Femur (tissue), 1 donor: ENCODE results near the gene MVD.

Experiments used
- DNase-seq: peaks from one replicate; pipeline ENCODE4 v3.0.0-alpha.2; 2017

The MVD gene

DNA sequence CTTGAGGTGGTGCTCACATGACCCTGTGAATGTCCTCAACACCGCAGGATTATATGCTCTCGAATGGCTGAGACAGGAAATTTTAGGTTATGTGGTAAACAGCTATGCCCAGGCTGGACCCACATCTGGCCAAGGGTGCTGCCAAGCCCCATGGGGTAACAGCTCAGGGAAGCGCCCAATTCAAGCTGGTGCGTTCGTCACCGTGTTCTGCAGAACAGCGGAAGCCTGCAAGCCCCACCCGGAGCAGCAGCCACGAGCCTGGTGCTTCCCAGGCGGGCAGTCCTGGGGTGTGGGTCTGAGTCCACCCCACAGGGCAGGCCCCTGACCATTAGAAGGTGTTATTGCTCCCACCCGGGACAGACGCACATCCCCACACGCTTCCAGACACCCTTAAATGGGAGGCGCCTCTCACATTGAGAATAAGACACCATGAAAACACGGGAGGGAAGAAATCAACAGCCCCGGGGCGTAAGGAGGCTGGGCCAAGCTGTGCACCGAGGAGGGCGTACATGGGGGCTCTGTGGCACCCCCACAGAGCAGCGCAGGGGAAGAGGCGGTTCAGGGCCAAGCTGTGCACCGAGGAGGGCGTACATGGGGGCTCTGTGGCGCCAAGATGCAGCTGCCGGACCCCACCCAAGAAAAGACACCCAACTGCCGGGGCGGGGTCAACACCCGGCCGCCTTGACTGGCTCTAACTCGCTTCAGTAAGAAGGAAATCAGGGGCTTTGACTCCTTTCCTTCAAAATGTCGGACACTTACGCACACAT is 9.1 kb downstream of the MVD start:
- no peak for DNase-seq

DNA sequence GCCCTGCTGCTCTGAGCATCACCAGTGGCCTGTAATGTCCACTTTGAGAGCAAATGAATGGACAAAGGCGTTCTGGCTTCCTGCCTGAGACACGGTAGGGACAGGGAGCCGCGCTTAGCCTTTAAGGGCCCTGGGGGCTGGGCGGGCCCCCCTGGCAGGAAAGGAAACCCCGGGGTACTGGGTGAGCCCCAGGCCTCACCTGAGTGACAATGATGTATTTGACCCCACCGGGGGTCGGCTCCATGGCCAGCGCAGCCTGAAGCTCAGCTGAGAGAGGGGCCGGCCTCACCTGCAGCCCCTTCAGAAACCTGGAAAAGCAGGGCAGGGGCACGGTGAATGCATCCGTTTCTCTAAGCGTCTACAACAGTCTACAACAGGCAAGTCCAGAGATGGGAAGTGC is 9.8 kb downstream of the MVD start:
- no peak for DNase-seq

DNA sequence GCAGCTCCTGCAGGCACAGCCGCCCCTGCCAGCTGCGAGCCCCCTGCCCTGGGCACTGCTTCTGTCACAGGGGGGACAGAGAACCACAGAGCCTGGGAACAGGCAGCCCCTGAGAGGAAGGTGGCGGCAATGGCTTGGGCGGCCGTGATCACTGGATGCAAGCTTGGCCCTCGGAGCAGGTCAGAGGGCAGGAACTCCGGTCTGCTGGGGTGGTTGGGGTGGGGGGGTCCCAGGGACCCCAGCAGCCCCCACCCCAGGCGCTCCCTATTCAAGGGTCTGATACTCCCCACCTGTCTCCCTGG is 10.2 kb downstream of the MVD start:
- no peak for DNase-seq

DNA sequence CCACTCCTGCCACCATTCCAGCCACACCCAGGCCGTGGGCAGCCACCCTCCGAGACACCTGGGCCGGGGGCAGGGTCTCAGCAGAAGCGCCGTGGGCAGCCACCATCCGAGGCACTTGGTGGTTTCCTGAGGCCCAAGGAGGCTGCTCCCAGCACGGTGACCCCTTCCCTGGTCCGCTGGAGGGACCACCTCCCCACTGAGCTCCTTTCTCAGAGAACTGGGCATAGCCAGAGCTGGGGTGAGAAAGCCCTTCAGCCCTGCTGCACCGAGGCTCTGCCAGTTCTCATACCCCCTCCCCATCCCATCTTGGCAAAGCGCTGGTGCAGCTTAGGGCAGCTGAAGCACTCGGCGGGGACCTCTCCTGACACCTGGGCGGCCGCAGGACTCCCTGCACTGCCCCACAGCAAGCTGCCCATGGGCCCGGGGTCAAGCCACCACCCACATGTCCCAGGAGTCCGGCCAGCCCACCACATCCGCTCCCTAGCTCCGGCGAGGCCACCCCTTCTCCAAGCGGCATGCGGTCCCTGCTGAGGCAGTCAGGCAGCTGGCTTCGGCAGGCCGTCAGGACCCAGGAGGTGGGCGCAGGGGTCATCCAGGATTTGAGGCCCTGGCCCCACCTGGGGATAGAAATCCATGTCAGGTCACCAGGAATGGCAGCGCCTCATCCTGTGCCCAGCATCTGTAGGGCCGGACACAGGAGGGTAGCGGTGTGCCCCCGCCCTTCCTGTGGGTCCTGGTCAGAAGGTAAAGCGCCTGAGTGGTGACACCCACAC is 10.7 kb downstream of the MVD start:
- no peak for DNase-seq

GRCh38 chr16:88651276-88651988 is 11.5 kb downstream of the MVD start:
- peak; percentile 75 for DNase-seq

DNA sequence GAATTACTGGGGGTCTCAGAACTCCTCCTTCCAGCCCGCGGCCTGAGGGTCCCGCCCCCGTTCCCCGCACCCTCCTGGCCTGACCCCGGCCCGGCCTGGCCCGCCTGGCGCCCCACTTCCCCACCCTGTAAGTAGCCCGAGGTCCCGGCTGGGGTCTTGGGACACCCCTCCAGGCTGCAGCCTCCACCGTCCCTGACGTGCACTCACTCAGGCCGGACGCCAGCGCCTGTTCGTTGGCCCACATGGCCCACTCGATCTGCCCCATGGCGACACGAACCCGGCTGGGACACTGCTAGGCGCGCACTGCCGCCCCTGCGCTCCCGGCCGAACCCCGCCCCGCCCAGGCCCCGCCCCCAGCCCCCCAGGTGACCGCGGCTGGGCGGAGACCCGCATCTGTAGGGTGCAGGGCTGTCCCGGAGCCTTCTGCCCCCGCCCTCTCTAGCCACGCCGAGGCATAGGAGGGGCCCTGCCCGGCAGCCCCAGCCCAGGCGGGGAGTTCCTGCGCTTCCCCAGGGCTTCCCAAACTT is 12.1 kb downstream of the MVD start, which contains the start of gene CYBA:
CYBA (minus strand) TSS at position 305 of the 527 bp plus-strand sequence; CDS start at position 265, 40 bp downstream.
- DNase-seq = peak; percentile 87

DNA sequence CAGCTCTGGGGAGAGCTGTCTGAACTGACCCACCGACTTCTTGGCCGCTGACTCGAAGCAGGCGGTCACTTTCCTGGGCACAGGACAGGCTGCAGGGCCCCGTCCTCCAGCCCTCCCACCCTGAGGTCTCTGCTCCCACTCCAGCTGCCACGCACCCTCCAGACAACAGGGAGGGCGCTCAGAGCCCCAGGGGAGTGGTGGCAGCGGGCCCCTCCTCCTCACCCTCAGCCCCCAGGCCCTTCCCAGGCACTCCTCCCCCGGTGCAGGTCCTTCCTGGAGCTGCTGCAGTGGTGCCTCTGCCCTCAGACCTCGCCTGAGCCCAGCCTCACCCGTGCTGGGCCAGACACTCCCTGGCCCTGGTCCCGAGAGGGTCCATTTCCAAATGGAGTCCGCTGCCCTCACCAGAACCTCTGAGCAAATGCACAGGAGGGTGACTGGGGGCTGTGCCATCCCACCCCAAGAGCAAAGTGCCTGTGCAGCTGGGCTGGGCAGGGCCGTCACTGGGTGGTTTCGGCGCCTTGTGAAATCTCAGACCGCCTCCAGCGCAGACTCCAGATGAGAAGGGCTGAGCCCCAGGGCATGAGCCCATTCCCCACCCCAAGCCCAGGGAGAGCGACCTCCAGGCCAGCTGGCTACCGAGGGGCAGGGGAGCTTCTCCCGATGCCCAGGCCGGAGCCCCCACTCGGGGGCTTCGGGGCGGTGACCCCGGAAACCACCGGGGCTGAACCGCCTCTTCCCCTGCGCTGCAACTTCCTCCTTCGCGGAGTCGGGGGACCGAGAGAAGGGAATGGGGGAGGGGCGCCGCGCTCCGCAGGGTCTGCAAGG is 12.8 kb downstream of the MVD start:
- peak; percentile 66 for DNase-seq

DNA sequence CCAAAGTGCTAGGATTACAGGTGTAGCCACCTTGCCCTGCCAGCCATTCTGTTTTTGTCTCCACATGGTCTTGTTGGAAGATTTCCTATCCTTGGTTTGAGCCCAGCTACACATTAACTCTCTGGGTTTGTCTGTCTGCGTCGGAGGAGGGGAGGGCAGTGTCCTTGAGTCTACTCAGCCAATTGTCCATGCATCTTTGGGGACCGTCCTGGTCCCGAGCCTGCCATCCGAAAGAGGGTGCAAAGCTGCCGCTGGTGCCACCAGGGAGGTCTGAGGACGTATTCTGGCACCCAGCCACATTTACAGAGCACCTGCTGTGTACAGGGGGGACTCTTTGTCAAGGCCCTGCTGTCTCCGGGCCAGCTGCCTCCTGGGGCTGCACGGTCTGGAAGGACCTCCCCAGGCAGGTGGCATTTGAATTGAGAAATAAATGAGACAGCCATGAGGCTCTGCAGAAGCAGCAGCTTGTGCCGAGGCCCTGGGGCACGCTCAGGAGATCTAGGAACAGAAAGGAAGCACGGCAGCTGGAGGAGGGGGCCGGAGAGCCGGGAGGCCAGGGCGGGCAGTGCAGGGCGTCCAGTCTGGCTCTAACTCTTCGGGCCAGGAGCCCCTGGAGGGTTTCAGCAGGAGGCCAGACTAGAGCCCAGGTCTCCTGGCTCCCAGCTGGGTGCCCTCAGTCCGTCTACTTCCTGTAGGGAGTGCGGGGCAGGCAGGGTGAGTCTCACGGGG is 13.5 kb downstream of the MVD start:
- DNase-seq = no peak

DNA sequence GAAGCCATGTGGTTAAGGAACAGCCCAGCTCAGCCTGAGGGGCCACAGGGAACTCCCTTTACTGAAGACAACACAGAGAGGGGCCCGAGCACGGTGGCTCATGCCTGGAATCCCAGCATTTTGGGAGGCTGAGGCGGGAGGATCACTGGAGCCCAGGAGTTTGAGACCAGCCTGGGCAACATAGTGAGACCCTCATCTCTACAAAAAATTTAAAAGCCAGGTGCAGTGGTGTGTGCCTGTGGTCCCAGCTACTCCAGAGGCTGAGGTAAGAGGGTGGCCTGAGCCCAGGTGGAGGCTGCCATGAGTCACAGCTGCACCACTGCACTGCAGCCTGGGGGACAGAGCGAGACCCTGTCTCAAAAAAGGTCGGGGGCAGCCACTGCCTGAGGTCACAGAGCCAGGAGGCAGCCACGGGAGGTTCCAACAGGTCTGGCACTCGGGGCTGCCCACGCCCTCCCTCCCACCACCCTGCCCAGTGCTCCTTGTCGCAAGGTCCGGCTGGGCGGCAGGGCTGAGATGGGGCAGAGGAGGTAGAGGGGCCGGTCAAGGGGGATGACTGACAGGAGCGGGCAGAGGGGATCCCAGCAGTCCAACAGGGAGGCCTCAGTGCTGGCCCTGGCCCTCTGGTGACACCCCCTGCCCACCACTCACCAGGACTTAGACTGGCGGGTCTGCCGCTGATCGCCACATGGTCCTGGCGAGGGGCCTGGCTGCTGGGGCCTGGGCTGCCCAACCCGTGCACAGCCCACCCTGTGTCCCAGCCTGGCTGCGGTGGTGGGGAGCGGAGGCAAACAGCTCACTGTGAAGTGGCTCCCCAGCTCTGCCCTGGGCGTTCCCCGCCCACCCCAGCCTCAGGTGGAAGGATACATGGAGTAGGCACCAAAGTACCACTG is 15.5 kb downstream of the MVD start:
- no peak for DNase-seq

DNA sequence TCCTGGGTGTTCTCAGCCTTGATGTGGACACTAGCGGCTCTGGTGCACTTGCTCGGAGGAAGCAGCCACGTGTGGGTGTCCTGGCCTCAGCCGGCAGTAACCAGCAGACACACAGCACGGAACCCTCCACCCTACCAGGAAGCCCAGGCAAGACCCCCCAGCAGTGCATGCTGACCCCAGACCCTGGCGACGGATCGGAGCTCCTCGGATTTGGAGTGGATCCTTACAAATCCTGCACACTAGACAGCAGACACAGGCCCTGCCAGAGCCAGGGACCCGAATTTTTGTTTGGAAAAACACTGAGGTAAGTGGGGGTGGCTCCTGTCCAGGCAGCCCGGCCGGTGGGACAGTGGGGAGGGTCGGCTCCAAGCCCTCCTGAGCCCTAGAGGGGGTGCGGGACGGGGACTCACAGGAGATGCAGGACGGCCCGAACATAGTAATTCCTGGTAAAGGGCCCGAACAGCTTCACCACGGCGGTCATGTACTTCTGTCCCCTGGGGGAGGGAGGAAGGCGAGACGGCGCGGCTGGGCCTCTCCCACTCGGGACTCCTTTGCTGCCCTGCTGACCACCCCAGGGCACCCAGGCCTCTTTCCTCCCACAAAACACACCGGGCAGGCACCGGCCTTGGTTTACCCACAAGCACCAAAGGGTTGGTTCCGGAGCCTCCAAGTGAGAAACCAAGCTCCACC is 16.4 kb downstream of the MVD start:
- no peak for DNase-seq

- DNase-seq = no peak
Observed at GRCh38 chr16:88645941-88646340, 16.9 kb downstream of the MVD start.

DNA sequence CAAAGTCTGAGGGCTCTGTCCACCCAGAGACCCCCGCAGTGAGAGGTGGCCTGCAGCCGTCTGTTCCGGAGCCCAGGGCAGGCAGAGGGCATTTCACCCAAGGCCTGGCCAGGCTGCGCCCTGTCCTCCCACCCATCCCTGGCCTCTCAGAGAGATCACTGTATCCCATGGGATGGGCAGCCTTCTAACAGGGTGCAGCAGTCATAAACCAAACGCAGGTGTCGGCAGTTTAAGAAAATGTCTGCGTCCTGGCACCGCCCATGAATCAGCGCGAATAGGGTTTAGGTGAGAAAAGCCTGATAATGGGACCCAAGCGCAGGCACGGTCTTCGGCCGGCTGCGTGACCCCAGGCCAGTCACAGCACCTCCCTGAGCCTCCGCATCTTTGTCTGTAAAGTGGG is 17.4 kb downstream of the MVD start:
- DNase-seq = no peak

DNA sequence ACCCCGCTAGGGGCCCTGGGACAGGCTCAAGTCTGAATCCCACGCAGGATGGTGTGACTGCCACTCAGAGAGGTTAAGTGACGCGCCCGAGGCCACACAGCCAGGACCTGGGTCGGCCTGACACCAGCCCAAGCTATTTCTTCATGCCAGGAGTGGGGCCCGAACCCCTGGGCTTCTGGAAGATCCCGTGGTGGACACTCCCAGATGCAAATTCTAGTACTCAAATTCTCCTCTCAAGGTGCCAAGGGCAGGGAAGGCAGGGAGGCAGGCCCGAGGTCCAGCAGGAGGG is 19.3 kb downstream of the MVD start:
- no peak for DNase-seq

GRCh38 chr16:88642881-88643643 is 19.8 kb downstream of the MVD start:
- no peak for DNase-seq

GRCh38 chr16:88640498-88641247 is 22.2 kb downstream of the MVD start:
- no peak for DNase-seq

DNA sequence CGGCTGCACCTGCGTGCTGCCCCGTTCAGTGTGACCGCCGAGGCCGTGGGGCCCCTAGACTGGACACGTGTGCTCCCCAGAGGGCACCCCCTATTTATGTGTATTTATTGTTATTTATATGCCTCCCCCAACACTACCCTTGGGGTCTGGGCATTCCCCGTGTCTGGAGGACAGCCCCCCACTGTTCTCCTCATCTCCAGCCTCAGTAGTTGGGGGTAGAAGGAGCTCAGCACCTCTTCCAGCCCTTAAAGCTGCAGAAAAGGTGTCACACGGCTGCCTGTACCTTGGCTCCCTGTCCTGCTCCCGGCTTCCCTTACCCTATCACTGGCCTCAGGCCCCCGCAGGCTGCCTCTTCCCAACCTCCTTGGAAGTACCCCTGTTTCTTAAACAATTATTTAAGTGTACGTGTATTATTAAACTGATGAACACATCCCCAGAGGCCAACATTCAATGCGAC is 22.8 kb downstream of the MVD start:
- no peak for DNase-seq

GRCh38 chr16:88639231-88640038 is 23.5 kb downstream of the MVD start:
- no peak for DNase-seq
